NCI-H460 (cell line): ENCODE measurements around the gene HTR2A. TPM values are rescaled to one million over a fixed set of nuclear protein-coding genes. Genes with fewer than 3 reads are reported as not detected.
A peak's percentile ranks its signal among the peaks of the same experiment; 100 is the strongest.

Source experiments
- DNase-seq: peaks from one replicate; pipeline ENCODE4 v3.0.0-alpha.2; 2016; ENCODE audit warnings: low read depth; ENCODE audit errors: extremely low read depth
- polyA plus RNA-seq: library from polyadenylated mRNA; depleted of rRNA; stranded (reverse); fragments of >200 nt; gene quantifications from 2 replicates; pipeline ENCODE4 v1.2.3, GENCODE V29; 2014; cell fraction: nucleus; rRNA removed
- total RNA-seq: library from RNA; depleted of rRNA; stranded (reverse); fragments of >200 nt; shearing (Covaris generic); gene quantifications from 2 replicates; pipeline ENCODE4 v1.2.3, GENCODE V29; 2014; rRNA removed

The HTR2A gene
- not detected in 2 replicates for total RNA-seq
- not detected in 2 replicates for polyA plus RNA-seq

- no peak for DNase-seq
Measured at GRCh38 chr13:46896341-46897137, at the start of gene HTR2A. TSS of gene HTR2A (minus strand) at chr13:46897053. CDS start at chr13:46895906, 1,147 bp downstream.

GRCh38 chr13:46936525-46936924 lies 39.7 kb upstream of the HTR2A start:
- no peak for DNase-seq

- no peak for DNase-seq
Measured at GRCh38 chr13:46934749-46935148, 37.9 kb upstream of the HTR2A start.

- no peak for DNase-seq
Measured at GRCh38 chr13:46926916-46927590, 30.2 kb upstream of the HTR2A start.

- DNase-seq: no peak
Measured at GRCh38 chr13:46925486-46925885, 28.6 kb upstream of the HTR2A start.

GRCh38 chr13:46914341-46914740 lies 17.5 kb upstream of the HTR2A start:
- no peak for DNase-seq

GRCh38 chr13:46913757-46914156 lies 16.9 kb upstream of the HTR2A start:
- no peak for DNase-seq

GRCh38 chr13:46909042-46909441 lies 12.2 kb upstream of the HTR2A start:
- no peak for DNase-seq

GRCh38 chr13:46908501-46908900 lies 11.6 kb upstream of the HTR2A start:
- DNase-seq: no peak

- DNase-seq: no peak
Measured at GRCh38 chr13:46906405-46906804, 9.6 kb upstream of the HTR2A start.

- DNase-seq: no peak
Measured at GRCh38 chr13:46905249-46905648, 8.4 kb upstream of the HTR2A start.

- DNase-seq: no peak
Measured at GRCh38 chr13:46903748-46904147, 6.9 kb upstream of the HTR2A start.

- no peak for DNase-seq
Measured at GRCh38 chr13:46901721-46902120, 4.9 kb upstream of the HTR2A start.

- DNase-seq: no peak
Measured at GRCh38 chr13:46899801-46900200, 2.9 kb upstream of the HTR2A start.

GRCh38 chr13:46895381-46895780 lies 1.5 kb downstream of the HTR2A start:
- DNase-seq: no peak

GRCh38 chr13:46894568-46894967 lies 2.3 kb downstream of the HTR2A start:
- no peak for DNase-seq

GRCh38 chr13:46893798-46894560 lies 2.9 kb downstream of the HTR2A start:
- DNase-seq: peak; percentile 14

- DNase-seq: no peak
Measured at GRCh38 chr13:46893221-46893740, 3.6 kb downstream of the HTR2A start.

- DNase-seq: no peak
Measured at GRCh38 chr13:46885018-46885417, 11.8 kb downstream of the HTR2A start.

- DNase-seq: no peak
Measured at GRCh38 chr13:46884531-46884930, 12.3 kb downstream of the HTR2A start.

- DNase-seq: no peak
Measured at GRCh38 chr13:46881621-46882020, 15.2 kb downstream of the HTR2A start.
